HCT116 (cell line): ENCODE data around the gene RANGAP1. TPM values are rescaled to one million over a fixed set of nuclear protein-coding genes. Genes with fewer than 3 reads are reported as not detected.

Experiments
- ATAC-seq: fragments of 200-7000 bp; cut with Tn5 transposase; 2 replicates; pipeline ENCODE4 v1.9.1; 2020; ENCODE audit warnings: mild to moderate bottlenecking, moderate library complexity
- BruUV-seq: library from RNA; stranded (reverse); fragments of 400-500 nt; replicated peaks from 2 replicates; lab custom pipeline; 2021; lab: Mats Ljungman, UMichigan
- CTCF ChIA-PET: fragments of 300-600 bp; sonication (Branson Sonifier 250); formaldehyde crosslinking; loops from one replicate; lab custom pipeline; 2021; ENCODE audit warnings: antibody characterized with exemption; lab: Charles Lee
- POLR2A ChIA-PET: fragments of 300-600, 350-600 bp; sonication (Branson Sonifier 250); formaldehyde crosslinking; loops from one replicate; lab custom pipeline; 2021; ENCODE audit warnings: antibody characterized with exemption; lab: Charles Lee
- RAD21 ChIA-PET, 2 experiments: fragments of 300-600 bp; sonication (Branson Sonifier 250); formaldehyde crosslinking; loops; one replicate each; lab custom pipeline; 2023; ENCODE audit warnings: low total read pairs in 2 of 2; ENCODE audit not compliant: uncharacterized antibody in 2 of 2, unreplicated experiment in 2 of 2, low non-redundant PET in 1 of 2; lab: Charles Lee
- DNase-seq: peaks from one replicate; pipeline ENCODE4 v3.0.0-alpha.2; 2010; ENCODE audit warnings: low read depth, low spot score
- H2AFZ ChIP-seq: fragments of 200-600 bp; shearing (Covaris generic), sonication (generic); 2 replicates; pipeline ENCODE4 v1.6.1; 2017; ENCODE audit warnings: low read depth, mixed run types, mixed read lengths, antibody characterized with exemption, low read length; ENCODE audit not compliant: poor library complexity, severe bottlenecking
- H3K27ac ChIP-seq: 2 replicates; pipeline ENCODE4 v1.5.1; 2012; ENCODE audit warnings: low read depth, low read length
- H3K27me3 ChIP-seq: fragments of 200-600 bp; sonication (generic); 2 replicates; pipeline ENCODE4 v1.6.1; 2016; ENCODE audit warnings: mixed run types, low read length, mixed read lengths; ENCODE audit not compliant: insufficient read depth
- H3K36me3 ChIP-seq, 2 experiments: fragments of 200-500 bp in 1 of 2; fragments of 200-600 bp in 1 of 2; sonication (Bioruptor generic) in 1 of 2; sonication (generic) in 1 of 2; 2 replicates each; pipeline versions ENCODE4 v1.5.1 to v1.6.1; 2014 to 2016; ENCODE audit warnings: low read length in 2 of 2, inconsistent platforms in 1 of 2, mixed read lengths in 1 of 2, mixed run types in 1 of 2; ENCODE audit not compliant: insufficient read depth in 2 of 2, control insufficient read depth in 1 of 2
- H3K4me1 ChIP-seq, 2 experiments: fragments of 200-600 bp in 1 of 2; sonication (generic) in 1 of 2; 2 replicates each; pipeline versions ENCODE4 v1.5.1 to v1.6.1; 2012 to 2017; ENCODE audit warnings: low read length in 2 of 2, inconsistent platforms in 1 of 2, mild to moderate bottlenecking in 1 of 2, mixed read lengths in 1 of 2, mixed run types in 1 of 2, moderate library complexity in 1 of 2; ENCODE audit not compliant: insufficient read depth in 2 of 2, control insufficient read depth in 1 of 2
- H3K4me2 ChIP-seq: fragments of 200-600 bp; sonication (generic); 2 replicates; pipeline ENCODE4 v1.6.1; 2017; ENCODE audit warnings: mixed run types, low read length, mixed read lengths
- H3K4me3 ChIP-seq, 2 experiments: fragments of 200-600 bp in 1 of 2; sonication (generic) in 1 of 2; replicated peaks in 1 of 2; 2 replicates each; pipeline ENCODE4 v1.5.1; 2011 to 2016; ENCODE audit warnings: low read length in 2 of 2, control low read depth in 1 of 2, low read depth in 1 of 2, mild to moderate bottlenecking in 1 of 2, mixed read lengths in 1 of 2, mixed run types in 1 of 2
- H3K79me2 ChIP-seq: fragments of 200-600 bp; sonication (generic); 2 replicates; pipeline ENCODE4 v1.6.1; 2017; ENCODE audit warnings: mild to moderate bottlenecking, mixed run types, low read length, moderate library complexity, mixed read lengths; ENCODE audit not compliant: insufficient read depth
- H3K9ac ChIP-seq: fragments of 200-600 bp; sonication (generic); 2 replicates; pipeline ENCODE4 v1.6.1; 2016; ENCODE audit warnings: low read length, mixed read lengths
- H3K9me2 ChIP-seq: fragments of 200-600 bp; sonication (generic), shearing (Covaris generic); 2 replicates; pipeline ENCODE4 v1.6.1; 2017; ENCODE audit warnings: mixed run types, mild to moderate bottlenecking, moderate library complexity; ENCODE audit not compliant: insufficient read depth
- H3K9me3 ChIP-seq, 2 experiments: fragments of 200-500 bp in 1 of 2; fragments of 200-600 bp in 1 of 2; sonication (Bioruptor generic) in 1 of 2; sonication (generic) in 1 of 2; 2 replicates each; pipeline ENCODE4 v1.6.1; 2014 to 2017; ENCODE audit warnings: low read length in 2 of 2, mixed read lengths in 2 of 2, inconsistent platforms in 1 of 2, low read depth in 1 of 2, mild to moderate bottlenecking in 1 of 2, mixed run types in 1 of 2, moderate library complexity in 1 of 2; ENCODE audit not compliant: control insufficient read depth in 1 of 2, insufficient read depth in 1 of 2
- H4K20me1 ChIP-seq: fragments of 200-600 bp; sonication (generic), shearing (Covaris generic); 2 replicates; pipeline ENCODE4 v1.6.1; 2017; ENCODE audit warnings: mixed run types, mild to moderate bottlenecking, moderate library complexity; ENCODE audit not compliant: insufficient read depth
- CBX3 ChIP-seq: IDR thresholded peaks from 2 replicates; pipeline ENCODE4 v1.6.1; 2012; ENCODE audit warnings: low read depth
- CEBPB ChIP-seq: IDR thresholded peaks from 2 replicates; pipeline ENCODE4 v1.6.1; 2012; ENCODE audit warnings: low read depth
- EZH2 ChIP-seq: fragments of 200-600 bp; sonication (generic); IDR thresholded peaks from 2 replicates; pipeline ENCODE4 v1.6.1; 2017; ENCODE audit warnings: antibody characterized with exemption, mixed run types
- EZH2phosphoT487 ChIP-seq: fragments of 200-600 bp; IDR thresholded peaks from 2 replicates; pipeline ENCODE4 v1.6.1; 2018; ENCODE audit warnings: antibody characterized with exemption, borderline replicate concordance
- FOSL1 ChIP-seq: IDR thresholded peaks from 2 replicates; pipeline ENCODE4 v1.6.1; 2012; ENCODE audit warnings: low read depth
- POLR2A ChIP-seq: IDR thresholded peaks from 2 replicates; pipeline ENCODE4 v1.7.0; 2011; ENCODE audit warnings: borderline replicate concordance; ENCODE audit not compliant: insufficient read depth, insufficient read length; ENCODE audit errors: extremely low read depth
- POLR2AphosphoS5 ChIP-seq: IDR thresholded peaks from 2 replicates; pipeline ENCODE4 v1.6.1; 2011; ENCODE audit warnings: mild to moderate bottlenecking, low read depth, low read length, moderate library complexity
- SIN3A ChIP-seq: IDR thresholded peaks from 2 replicates; pipeline ENCODE4 v1.6.1; 2012; ENCODE audit warnings: low read depth
- YY1 ChIP-seq: IDR thresholded peaks from 2 replicates; pipeline ENCODE4 v1.6.1; 2011; ENCODE audit warnings: low read length, low read depth, moderate library complexity, mild to moderate bottlenecking; ENCODE audit not compliant: insufficient replicate concordance; ENCODE audit errors: extremely low read depth
- ZFX ChIP-seq: fragments of 450-650 bp; IDR thresholded peaks from 2 replicates; pipeline ENCODE4 v1.6.1; 2017
- intact Hi-C: fragments of 100-400 bp; cut with micrococcal nuclease; formaldehyde crosslinking; loops from 2 replicates; pipeline ENCODE4 v1.10.0; 2022
- total RNA-seq: library from RNA; stranded (reverse); gene quantifications from one replicate; pipeline ENCODE4 v1.2.1, GENCODE V29; 2021; ENCODE audit not compliant: unreplicated experiment
- TF ChIP-seq, protein P1 (sequence below): IDR thresholded peaks from 2 replicates; pipeline ENCODE4 v1.6.1; 2012; ENCODE audit warnings: low read depth
- TF ChIP-seq, protein P2 (sequence below): IDR thresholded peaks from 2 replicates; pipeline ENCODE4 v1.6.1; 2012
- TF ChIP-seq, protein P3 (sequence below): IDR thresholded peaks from 2 replicates; pipeline ENCODE4 v1.6.1; 2011; ENCODE audit warnings: mild to moderate bottlenecking, low read length, moderate library complexity; ENCODE audit not compliant: insufficient replicate concordance; ENCODE audit errors: extremely low read depth
- TF ChIP-seq, protein P4 (sequence below): IDR thresholded peaks from 2 replicates; pipeline ENCODE4 v1.6.1; 2012

The RANGAP1 gene
- total RNA-seq, 1 experiment from 2014 or later = 121 TPM

DNA sequence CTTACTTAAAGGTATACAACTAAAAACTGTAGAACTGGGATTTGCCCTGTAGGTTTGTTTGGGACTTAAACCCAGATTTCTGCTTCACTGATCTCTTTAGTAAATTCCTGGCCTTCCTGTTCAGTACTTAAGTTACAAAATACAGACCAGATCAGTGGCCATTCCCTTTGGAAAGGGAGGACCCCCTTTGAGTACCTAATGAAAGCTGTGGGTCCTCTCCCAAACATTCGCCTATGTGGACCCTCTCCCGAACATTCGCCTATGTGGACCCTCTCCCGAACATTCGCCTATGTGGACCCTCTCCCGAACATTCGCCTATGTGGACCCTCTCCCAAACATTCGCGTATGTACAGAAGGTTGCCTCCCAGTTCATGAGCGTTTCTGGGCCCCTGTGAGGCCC lies 70.6 kb downstream of the RANGAP1 start:
- Histone ChIP-seq H3K4me1 (no peaks in the 10 kb centered on the region), H3K36me3 (peaks cover 5 to 13% of the 10 kb centered on the region in 2 experiments; a peak in 2 of 4 replicates), H3K9me2 (no peaks in the 10 kb centered on the region), H3K9ac (no peak overlapping the region), H3K79me2 (no peaks in the 10 kb centered on the region), H3K4me2 (no peak overlapping the region), H3K9me3 (no peaks in the 10 kb centered on the region), H2AFZ (no peak overlapping the region), H4K20me1 (no peaks in the 10 kb centered on the region), H3K27ac (no peak overlapping the region), H3K4me3 (no peak overlapping the region), H3K27me3 (no peaks in the 10 kb centered on the region)
- DNase-seq (no peak), ATAC-seq (no peak)
- RAD21 ChIA-PET = no interaction called here
- TF ChIP-seq FOSL1 (no peak), POLR2A (no peak), POLR2AphosphoS5 (no peak), YY1 (no peak), EZH2 (no peak), EZH2phosphoT487 (no peak), CEBPB (no peak), CBX3 (no peak), ZFX (no peak), SIN3A (no peak)
- TF ChIP-seq, protein P1, sequence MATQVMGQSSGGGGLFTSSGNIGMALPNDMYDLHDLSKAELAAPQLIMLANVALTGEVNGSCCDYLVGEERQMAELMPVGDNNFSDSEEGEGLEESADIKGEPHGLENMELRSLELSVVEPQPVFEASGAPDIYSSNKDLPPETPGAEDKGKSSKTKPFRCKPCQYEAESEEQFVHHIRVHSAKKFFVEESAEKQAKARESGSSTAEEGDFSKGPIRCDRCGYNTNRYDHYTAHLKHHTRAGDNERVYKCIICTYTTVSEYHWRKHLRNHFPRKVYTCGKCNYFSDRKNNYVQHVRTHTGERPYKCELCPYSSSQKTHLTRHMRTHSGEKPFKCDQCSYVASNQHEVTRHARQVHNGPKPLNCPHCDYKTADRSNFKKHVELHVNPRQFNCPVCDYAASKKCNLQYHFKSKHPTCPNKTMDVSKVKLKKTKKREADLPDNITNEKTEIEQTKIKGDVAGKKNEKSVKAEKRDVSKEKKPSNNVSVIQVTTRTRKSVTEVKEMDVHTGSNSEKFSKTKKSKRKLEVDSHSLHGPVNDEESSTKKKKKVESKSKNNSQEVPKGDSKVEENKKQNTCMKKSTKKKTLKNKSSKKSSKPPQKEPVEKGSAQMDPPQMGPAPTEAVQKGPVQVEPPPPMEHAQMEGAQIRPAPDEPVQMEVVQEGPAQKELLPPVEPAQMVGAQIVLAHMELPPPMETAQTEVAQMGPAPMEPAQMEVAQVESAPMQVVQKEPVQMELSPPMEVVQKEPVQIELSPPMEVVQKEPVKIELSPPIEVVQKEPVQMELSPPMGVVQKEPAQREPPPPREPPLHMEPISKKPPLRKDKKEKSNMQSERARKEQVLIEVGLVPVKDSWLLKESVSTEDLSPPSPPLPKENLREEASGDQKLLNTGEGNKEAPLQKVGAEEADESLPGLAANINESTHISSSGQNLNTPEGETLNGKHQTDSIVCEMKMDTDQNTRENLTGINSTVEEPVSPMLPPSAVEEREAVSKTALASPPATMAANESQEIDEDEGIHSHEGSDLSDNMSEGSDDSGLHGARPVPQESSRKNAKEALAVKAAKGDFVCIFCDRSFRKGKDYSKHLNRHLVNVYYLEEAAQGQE = no peak
- TF ChIP-seq, protein P2, sequence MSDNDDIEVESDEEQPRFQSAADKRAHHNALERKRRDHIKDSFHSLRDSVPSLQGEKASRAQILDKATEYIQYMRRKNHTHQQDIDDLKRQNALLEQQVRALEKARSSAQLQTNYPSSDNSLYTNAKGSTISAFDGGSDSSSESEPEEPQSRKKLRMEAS = no peak
- TF ChIP-seq, protein P3, sequence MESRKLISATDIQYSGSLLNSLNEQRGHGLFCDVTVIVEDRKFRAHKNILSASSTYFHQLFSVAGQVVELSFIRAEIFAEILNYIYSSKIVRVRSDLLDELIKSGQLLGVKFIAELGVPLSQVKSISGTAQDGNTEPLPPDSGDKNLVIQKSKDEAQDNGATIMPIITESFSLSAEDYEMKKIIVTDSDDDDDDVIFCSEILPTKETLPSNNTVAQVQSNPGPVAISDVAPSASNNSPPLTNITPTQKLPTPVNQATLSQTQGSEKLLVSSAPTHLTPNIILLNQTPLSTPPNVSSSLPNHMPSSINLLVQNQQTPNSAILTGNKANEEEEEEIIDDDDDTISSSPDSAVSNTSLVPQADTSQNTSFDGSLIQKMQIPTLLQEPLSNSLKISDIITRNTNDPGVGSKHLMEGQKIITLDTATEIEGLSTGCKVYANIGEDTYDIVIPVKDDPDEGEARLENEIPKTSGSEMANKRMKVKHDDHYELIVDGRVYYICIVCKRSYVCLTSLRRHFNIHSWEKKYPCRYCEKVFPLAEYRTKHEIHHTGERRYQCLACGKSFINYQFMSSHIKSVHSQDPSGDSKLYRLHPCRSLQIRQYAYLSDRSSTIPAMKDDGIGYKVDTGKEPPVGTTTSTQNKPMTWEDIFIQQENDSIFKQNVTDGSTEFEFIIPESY = no peak
- TF ChIP-seq, protein P4, sequence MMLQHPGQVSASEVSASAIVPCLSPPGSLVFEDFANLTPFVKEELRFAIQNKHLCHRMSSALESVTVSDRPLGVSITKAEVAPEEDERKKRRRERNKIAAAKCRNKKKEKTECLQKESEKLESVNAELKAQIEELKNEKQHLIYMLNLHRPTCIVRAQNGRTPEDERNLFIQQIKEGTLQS = no peak
- CTCF ChIA-PET = no interaction called here
- POLR2A ChIA-PET = no interaction called here
- intact Hi-C loops = no loop called here
- no TSS peak for BruUV-seq
